Fibroblast of skin of abdomen (primary cell): ENCODE data around the gene TAGLN.

Experiments
- DNase-seq: peaks from one replicate; pipeline ENCODE4 v3.0.0-alpha.2; 2013

Gene TAGLN

GRCh38 chr11:117230999-117231841 is 32.0 kb downstream of the TAGLN start:
- DNase-seq = no peak

- DNase-seq = no peak
These were observed 32.6 kb downstream of the TAGLN start, which contains the start of gene PCSK7 for GRCh38 chr11:117231842-117232091. Gene PCSK7, minus strand, starts transcription at chr11:117232073. Its CDS starts 2,229 bp downstream, at chr11:117229844.

- DNase-seq = peak; percentile 80
These were observed 33.1 kb downstream of the TAGLN start, which contains the start of gene RNF214 for GRCh38 chr11:117232092-117232878. Gene RNF214, plus strand, starts transcription at chr11:117232671. Its CDS starts 1,602 bp downstream, at chr11:117234273.

GRCh38 chr11:117232911-117233409 is 33.8 kb downstream of the TAGLN start:
- DNase-seq = no peak

- DNase-seq = no peak
These were observed 39.1 kb downstream of the TAGLN start for GRCh38 chr11:117238221-117238620.

- DNase-seq = peak; percentile 91
These were observed 40.1 kb downstream of the TAGLN start for GRCh38 chr11:117239295-117239694.

GRCh38 chr11:117248341-117248740 is 49.2 kb downstream of the TAGLN start:
- no peak for DNase-seq

GRCh38 chr11:117249571-117249970 is 50.4 kb downstream of the TAGLN start:
- DNase-seq = no peak

- DNase-seq = no peak
These were observed 52.3 kb downstream of the TAGLN start for GRCh38 chr11:117251506-117251905.

GRCh38 chr11:117255966-117256365 is 56.8 kb downstream of the TAGLN start:
- DNase-seq = no peak

GRCh38 chr11:117256573-117256972 is 57.4 kb downstream of the TAGLN start:
- peak; percentile 42 for DNase-seq
